Cardiac muscle cell (in vitro differentiated cells and primary cell): Measurements from ENCODE around the gene GRIFIN. TPM values are rescaled to one million over a fixed set of nuclear protein-coding genes. Genes with fewer than 3 reads are reported as not detected.
A peak's percentile ranks its signal among the peaks of the same experiment; 100 is the strongest.

Source experiments
- DNase-seq, 2 donors: peaks; one replicate each; pipeline versions ENCODE4 v3.0.0 to v3.0.0-alpha.2; 2010 to 2017; ENCODE audit warnings: low read depth in 1 of 2, low spot score in 1 of 2
- H3K27ac ChIP-seq: fragments of 200-600 bp; sonication (generic); 2 replicates; pipeline ENCODE4 v1.5.1; 2016
- H3K27me3 ChIP-seq: fragments of 200-600 bp; sonication (generic); 2 replicates; pipeline ENCODE4 v1.6.0; 2016; ENCODE audit warnings: control low read depth
- H3K36me3 ChIP-seq: fragments of 200-600 bp; sonication (generic); 2 replicates; pipeline ENCODE4 v1.5.1; 2016; ENCODE audit warnings: control low read depth
- H3K4me1 ChIP-seq: fragments of 200-600 bp; sonication (generic); 2 replicates; pipeline ENCODE4 v1.8.1; 2017; ENCODE audit warnings: low read depth, mild to moderate bottlenecking, mixed run types
- H3K4me3 ChIP-seq: fragments of 200-600 bp; sonication (generic); 2 replicates; pipeline ENCODE4 v1.5.1; 2016; ENCODE audit warnings: mild to moderate bottlenecking
- H3K9me3 ChIP-seq: fragments of 200-600 bp; sonication (generic); 2 replicates; pipeline ENCODE4 v1.5.1; 2017; ENCODE audit warnings: low read depth, mild to moderate bottlenecking, control low read depth
- polyA plus RNA-seq: library from polyadenylated mRNA; unstranded; fragments of >200 nt; fragmentation: Nextera tagmentation; extraction: Ambion mirVana; gene quantifications from 2 replicates; pipeline ENCODE4 v1.2.1, GENCODE V29; 2016
- total RNA-seq: library from RNA; depleted of rRNA; stranded (reverse); fragments of >200 nt; gene quantifications from 2 replicates; pipeline ENCODE4 v1.2.3, GENCODE V29; 2016
- TF ChIP-seq, protein P1 (sequence below): IDR thresholded peaks from 2 replicates; pipeline ENCODE4 v1.5.1; 2012; ENCODE audit warnings: low read depth, mild to moderate bottlenecking, low read length

GRIFIN gene
- total and polyA plus RNA-seq, 2 experiments from 2014 or later: not detected

DNA sequence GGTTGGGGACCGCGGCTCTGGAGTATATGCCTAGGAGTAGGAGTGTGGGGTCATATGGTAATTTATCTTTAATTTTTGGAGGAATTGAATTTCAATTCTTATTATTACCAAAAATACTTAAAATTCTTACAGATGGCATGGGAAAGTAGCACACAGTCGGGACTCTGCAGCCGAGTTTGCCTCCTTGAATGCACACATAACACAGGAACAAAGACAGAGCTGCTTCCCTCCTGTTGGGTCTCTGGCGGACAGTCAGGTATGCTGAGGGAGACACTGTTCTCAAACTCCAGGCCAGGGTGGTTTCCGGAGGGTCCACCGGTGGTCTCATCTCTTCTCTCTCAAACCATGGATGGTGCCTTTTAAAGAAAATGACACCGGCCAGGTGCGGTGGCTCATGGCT lies 32.7 kb downstream of the GRIFIN start:
- no peaks in the 10 kb centered on the region for H3K36me3 ChIP-seq
- TF ChIP-seq, protein P1, sequence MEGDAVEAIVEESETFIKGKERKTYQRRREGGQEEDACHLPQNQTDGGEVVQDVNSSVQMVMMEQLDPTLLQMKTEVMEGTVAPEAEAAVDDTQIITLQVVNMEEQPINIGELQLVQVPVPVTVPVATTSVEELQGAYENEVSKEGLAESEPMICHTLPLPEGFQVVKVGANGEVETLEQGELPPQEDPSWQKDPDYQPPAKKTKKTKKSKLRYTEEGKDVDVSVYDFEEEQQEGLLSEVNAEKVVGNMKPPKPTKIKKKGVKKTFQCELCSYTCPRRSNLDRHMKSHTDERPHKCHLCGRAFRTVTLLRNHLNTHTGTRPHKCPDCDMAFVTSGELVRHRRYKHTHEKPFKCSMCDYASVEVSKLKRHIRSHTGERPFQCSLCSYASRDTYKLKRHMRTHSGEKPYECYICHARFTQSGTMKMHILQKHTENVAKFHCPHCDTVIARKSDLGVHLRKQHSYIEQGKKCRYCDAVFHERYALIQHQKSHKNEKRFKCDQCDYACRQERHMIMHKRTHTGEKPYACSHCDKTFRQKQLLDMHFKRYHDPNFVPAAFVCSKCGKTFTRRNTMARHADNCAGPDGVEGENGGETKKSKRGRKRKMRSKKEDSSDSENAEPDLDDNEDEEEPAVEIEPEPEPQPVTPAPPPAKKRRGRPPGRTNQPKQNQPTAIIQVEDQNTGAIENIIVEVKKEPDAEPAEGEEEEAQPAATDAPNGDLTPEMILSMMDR: no peak
- peaks cover 10% of the 10 kb centered on the region for H3K4me1 ChIP-seq
- H3K27ac ChIP-seq: no peak overlapping the region
- H3K27me3 ChIP-seq: no peaks in the 10 kb centered on the region
- DNase-seq: no peak
- H3K9me3 ChIP-seq: no peaks in the 10 kb centered on the region
- no peak overlapping the region for H3K4me3 ChIP-seq

- TF ChIP-seq, protein P1: no peak
- Histone ChIP-seq H3K27ac (peak overlapping the region; percentile 85), H3K4me1 (peaks cover 10% of the 10 kb centered on the region), H3K9me3 (no peaks in the 10 kb centered on the region), H3K27me3 (no peaks in the 10 kb centered on the region), H3K4me3 (no peak overlapping the region), H3K36me3 (no peaks in the 10 kb centered on the region)
- no peak for DNase-seq
These were observed 34.7 kb downstream of the GRIFIN start for GRCh38 chr7:2441430-2442058.

- no peaks in the 10 kb centered on the region for H3K36me3 ChIP-seq
- H3K4me1 ChIP-seq: peaks cover 10% of the 10 kb centered on the region
- no peaks in the 10 kb centered on the region for H3K27me3 ChIP-seq
- H3K4me3 ChIP-seq: no peak overlapping the region
- DNase-seq: peak in 1 of 2 donors; percentile 63
- TF ChIP-seq, protein P1: no peak
- no peaks in the 10 kb centered on the region for H3K9me3 ChIP-seq
- peak overlapping the region; percentile 85 for H3K27ac ChIP-seq
These were observed 35.5 kb downstream of the GRIFIN start for GRCh38 chr7:2440608-2441245.

DNA sequence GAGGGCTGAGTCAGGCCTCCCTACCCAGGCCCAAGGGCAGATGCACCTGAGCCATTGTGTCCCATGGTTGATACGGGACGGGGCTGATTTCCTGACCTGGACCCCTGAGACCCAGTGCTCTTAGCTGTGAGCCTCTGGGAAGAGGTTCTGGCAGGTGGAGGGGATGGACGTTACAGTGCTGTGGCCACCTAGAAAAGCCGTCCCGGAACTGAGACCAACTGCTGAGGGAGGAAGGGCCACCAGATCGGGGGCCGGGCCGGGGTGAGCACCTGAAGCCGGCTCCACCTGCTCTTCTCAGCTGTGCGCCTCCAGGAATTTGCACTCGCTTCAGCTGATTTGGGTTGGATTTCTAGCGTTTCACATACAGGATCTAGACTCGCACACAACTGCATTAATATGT lies 37.4 kb downstream of the GRIFIN start:
- H3K9me3 ChIP-seq: no peaks in the 10 kb centered on the region
- H3K4me1 ChIP-seq: peaks cover 18% of the 10 kb centered on the region
- TF ChIP-seq, protein P1: no peak
- H3K27me3 ChIP-seq: no peaks in the 10 kb centered on the region
- no peak for DNase-seq
- no peak overlapping the region for H3K27ac ChIP-seq
- H3K4me3 ChIP-seq: no peak overlapping the region
- H3K36me3 ChIP-seq: no peaks in the 10 kb centered on the region

- Histone ChIP-seq H3K9me3 (no peaks in the 10 kb centered on the region), H3K4me3 (no peak overlapping the region), H3K27me3 (no peaks in the 10 kb centered on the region), H3K27ac (no peak overlapping the region), H3K36me3 (no peaks in the 10 kb centered on the region), H3K4me1 (peaks cover 18% of the 10 kb centered on the region)
- TF ChIP-seq, protein P1: no peak
- DNase-seq: no peak
These were observed 38.0 kb downstream of the GRIFIN start for GRCh38 chr7:2438186-2438585.
